ENCODE results near the gene TRIM26.
"Not testable (repeated sequence)": the region's sequence is repeated elsewhere in the genome, so short reads cannot be mapped to it uniquely, and the experiment has no call there.

The TRIM26 gene

DNA sequence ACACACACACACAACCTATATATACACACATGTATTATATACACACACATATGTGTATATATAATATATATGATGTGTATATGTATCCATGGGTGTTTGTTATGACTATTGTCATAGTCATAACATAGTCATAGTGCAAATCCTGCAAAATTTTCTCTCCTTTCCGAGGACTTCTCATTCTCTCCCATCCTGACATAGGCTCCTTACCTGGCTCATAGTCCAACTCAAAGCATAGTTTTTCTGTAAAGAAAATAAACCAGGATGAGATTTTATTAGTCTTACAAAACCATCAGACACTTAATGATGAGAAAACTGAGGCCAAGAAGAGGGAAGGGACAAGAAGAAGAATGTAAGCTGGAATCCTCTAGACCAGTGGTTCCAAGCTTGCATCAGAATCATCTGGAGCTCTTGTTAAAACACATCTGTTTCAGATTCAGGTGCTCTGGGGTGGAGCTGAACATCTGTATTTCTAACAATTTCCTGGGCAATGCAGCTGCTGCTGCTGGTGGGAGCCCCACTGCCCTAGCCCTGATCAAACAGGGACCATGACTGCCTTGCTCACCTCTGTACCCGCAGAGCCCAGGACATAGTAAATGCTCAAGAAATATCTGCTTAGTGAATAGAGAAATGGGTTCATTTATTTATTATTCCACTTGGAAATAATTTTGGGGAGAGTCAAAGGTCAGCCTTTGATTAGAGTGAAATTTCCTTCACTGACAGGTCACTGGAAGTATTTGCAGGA is 57.5 kb downstream of the TRIM26 start:
- in situ Hi-C loops (cut with MboI; ENCODE audit: low sequenced_read_pairs): no loop called here

GRCh38 chr6:30154709-30155519 is 58.3 kb downstream of the TRIM26 start:
- in situ Hi-C loops (cut with MboI; ENCODE audit: low sequenced_read_pairs): no loop called here

- in situ Hi-C loops (cut with MboI; ENCODE audit: low sequenced_read_pairs): no loop called here
These were observed 59.1 kb downstream of the TRIM26 start for GRCh38 chr6:30154061-30154460.

DNA sequence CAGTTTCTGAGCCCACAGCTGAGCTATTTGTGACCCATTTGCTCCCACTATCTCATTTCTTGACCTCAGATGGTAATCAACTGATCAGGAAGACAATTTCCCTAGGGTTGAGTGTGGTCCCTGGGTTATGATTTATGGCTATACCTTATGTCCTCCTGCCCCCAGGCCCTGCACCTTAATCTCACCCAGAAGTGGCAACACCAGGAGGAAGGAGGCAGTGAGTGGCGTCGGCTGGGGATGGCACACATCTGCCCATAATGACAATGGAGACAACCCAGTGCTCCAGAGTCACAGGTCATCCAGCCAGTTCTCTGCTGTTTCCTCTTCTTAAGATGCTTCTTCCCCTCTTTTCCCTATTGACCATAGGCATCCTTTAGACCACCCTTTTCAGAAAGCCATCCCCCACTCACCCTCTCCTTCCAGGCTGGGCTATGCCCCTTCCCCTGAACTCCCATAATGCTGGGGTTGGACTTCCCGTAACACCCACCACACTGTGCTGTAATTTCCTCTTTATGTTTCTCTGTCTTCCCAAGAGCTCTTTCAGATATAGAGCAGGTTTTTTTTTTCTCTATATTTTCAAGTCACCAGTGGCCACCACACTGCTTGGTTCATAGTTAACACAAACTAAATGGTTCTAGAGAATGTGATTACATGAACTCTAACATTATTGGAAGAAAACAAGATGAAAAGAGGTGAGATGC is 60.1 kb downstream of the TRIM26 start:
- in situ Hi-C loops (cut with MboI; ENCODE audit: low sequenced_read_pairs): no loop called here

DNA sequence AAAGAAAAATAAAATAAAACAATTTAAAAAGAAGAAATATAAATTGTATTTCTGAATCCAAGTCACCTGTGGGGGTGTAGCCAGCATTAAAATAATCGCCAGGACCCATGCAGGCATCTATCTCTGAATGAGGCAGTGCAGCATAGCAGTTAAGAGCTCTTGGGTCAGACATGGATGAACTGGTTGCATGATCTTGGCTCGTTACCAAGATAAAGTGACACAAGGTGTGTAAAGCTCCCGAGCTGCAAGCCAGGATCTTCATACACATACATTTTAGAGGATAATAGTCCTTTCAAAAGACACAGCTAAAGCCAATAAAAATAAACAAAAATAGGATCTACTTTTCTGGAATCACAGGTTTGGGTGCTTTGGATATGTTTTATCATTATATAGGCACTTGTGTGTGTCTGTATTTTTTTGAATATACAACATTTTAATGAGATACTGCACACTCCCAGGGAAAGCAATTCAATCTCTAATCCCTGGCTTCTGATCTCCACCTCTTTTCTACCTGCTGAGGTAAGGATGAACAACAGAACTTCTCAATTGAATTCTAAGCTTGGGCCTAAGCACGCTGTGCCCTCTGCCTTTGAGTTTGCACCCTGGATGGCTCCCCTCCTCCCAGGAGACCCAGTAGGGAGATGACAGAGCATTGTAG is 61.1 kb downstream of the TRIM26 start:
- in situ Hi-C loops (cut with MboI; ENCODE audit: low sequenced_read_pairs): no loop called here

DNA sequence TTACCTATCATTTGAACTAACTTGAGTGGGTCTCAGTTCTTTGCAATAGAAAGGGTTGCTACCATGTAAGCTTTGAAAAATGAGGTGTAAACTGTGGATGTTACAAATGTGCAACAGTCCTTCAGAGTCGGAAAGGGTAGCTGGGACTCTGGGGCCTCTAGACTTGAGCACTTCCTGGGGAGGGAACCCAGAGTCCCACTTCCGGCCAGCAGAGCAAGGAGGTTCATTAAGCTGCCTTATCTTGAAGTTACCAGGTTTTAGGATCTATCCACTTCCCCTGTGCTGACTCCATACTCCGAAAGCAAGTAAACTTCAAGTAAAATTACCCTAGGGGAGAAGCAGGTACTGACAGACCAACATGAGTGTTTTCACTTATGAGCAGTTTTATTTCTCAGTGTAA is 61.6 kb downstream of the TRIM26 start:
- in situ Hi-C loops (cut with MboI; ENCODE audit: low sequenced_read_pairs): no loop called here

DNA sequence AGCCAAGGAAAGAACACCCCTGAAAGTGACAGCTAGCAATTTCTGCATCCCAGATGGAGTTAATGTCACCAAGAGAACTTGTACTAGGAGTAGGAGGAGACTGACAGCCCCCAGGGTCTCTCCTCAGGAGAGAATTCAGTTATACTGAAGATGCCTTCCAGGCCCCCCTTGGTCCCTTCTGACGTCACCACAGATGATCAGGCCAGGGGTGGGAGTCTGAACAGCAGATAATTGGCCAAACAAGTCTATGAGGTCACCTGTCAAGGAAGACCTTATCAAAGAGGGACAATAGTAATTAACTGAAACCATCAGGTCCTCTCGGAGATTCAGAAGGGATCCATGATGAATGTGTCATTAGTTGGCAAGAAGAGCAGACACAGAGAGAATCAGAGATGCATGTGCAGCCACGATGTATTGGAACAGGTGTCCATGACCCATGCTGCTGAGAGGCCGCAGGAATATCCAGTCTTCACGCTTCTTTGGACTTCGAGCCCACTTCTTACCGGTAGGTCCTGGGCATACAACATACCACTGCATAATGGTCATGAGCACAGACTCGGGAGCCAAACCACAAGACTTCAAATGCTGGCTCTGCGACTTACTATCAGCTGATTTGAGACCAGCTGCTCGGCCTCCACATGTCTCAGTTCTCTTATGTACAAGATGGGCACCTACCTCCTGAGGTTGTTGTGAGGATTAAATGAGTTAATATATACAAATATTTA is 62.4 kb downstream of the TRIM26 start:
- in situ Hi-C loops (cut with MboI; ENCODE audit: low sequenced_read_pairs): no loop called here

GRCh38 chr6:30149858-30150550 is 63.2 kb downstream of the TRIM26 start:
- in situ Hi-C loops (cut with MboI; ENCODE audit: low sequenced_read_pairs): no loop called here

DNA sequence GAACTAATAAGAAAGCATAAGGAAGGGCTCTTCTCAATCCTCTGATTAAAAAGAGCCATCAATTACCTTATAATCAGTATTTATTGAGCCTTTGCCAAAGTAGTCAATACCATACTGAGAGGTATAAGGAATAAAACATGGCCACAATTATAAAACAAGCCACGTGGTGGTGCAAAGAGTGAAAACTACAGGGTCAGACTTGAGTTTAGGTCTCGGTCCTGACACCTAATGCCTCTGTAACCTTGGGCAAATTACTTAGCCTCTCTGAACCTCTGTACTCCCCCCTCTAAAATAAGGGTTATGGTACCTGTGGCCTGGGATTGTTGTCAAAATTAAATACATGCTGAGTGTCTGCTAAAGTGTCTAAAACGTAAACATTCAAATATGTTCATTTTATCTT is 64.0 kb downstream of the TRIM26 start:
- in situ Hi-C loops (cut with MboI; ENCODE audit: low sequenced_read_pairs): no loop called here

GRCh38 chr6:30147096-30147495 is 66.1 kb downstream of the TRIM26 start:
- in situ Hi-C loops (cut with MboI; ENCODE audit: low sequenced_read_pairs): no loop called here

- in situ Hi-C loops (cut with MboI; ENCODE audit: low sequenced_read_pairs): no loop called here
These were observed 67.4 kb downstream of the TRIM26 start for GRCh38 chr6:30145818-30146217.

DNA sequence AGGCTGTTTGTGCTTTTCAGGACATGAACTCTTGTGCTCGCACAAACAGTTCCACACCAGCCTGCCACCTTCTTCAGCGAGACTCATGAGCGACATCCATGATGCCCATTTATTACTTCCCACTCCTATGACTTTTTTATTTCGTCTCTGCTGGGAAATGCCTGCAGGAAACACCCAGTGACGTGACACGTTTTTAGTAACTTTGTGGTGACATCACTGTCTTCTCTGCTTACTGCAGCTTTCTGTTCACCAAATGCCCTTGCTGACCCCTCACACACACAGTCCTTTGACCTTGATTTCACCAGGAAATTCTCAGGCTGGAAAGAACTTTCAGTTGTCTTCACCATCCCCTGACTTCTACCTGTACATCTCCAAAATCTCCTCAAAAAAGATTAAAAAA is 68.4 kb downstream of the TRIM26 start:
- in situ Hi-C loops (cut with MboI; ENCODE audit: low sequenced_read_pairs): no loop called here

DNA sequence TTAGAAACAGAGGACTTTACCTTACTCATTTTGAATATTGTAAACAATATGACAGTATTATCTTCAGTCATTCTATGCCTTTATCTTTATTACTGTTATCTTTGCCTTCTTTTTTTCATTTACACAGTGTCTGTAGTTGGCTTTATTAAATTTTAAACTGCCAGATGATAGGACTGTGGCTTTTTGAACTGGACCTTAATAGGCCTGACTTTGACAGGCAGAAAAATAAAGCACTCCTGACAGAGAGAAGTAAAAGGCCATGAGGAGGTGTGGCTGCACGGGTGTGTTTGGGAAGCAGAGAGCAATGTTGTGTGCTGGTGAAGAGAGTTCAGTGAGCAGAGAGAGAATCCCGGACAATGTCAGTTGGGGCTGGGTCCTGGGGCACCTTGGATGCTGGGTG is 69.4 kb downstream of the TRIM26 start:
- in situ Hi-C loops (cut with MboI; ENCODE audit: low sequenced_read_pairs): no loop called here

DNA sequence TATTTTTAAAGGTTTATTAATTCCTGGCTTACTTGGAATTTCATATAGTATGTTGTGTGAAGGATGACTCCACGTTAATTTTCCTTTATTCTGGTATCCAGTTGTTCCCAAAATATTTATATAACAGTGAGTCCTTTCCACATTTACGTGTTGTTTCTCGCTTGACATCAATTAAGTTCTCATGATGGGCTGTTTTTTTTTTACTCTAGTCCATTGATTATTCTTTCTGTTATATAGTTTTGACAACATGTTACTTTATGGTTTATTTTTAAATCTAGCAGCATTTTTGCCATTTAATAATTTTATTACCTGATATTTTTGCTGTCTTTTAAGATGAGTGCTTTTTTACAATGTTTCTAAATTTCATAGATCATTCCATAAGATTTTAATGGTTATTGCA is 70.5 kb downstream of the TRIM26 start:
- in situ Hi-C loops (cut with MboI; ENCODE audit: low sequenced_read_pairs): no loop called here

- in situ Hi-C loops (cut with MboI; ENCODE audit: low sequenced_read_pairs): not testable (repeated sequence)
These were observed 73.0 kb downstream of the TRIM26 start for GRCh38 chr6:30140240-30140639.

DNA sequence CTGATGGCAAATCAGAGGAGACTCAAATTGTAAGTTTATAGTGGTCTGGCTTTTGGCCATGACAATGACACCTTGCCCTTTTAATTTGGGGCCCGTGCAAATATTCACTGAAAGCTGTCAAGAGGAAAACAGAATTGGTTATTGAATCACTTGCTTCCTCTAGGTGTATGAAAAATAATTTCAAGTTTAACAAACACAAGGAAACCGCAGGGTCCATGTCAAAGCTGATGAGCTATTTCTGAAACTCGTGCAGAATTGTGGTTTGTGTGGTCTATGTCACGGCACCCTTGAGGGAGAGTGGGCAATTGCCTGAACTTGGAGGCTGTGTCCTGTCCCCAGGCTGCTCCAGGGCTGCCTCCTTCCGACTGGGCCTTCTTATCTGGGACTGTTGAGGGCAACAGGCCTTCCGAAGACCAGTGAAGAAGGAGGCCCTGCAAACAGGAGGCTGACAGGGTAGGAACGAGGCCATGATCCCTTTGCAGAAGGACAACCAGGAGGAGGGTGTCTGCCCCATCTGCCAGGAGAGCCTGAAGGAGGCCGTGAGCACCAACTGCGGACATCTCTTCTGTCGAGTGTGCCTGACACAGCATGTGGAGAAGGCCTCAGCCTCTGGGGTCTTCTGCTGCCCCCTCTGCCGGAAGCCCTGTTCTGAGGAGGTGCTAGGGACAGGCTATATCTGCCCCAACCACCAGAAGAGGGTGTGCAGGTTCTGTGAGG is 76.5 kb downstream of the TRIM26 start:
- in situ Hi-C loops (cut with MboI; ENCODE audit: low sequenced_read_pairs): no loop called here

GRCh38 chr6:30135757-30136156 is 77.4 kb downstream of the TRIM26 start, which contains the start of gene TRIM40:
Gene TRIM40, plus strand, starts transcription at chr6:30136140. Its CDS starts 897 bp downstream, at chr6:30137037.
- in situ Hi-C loops (cut with MboI; ENCODE audit: low sequenced_read_pairs): no loop called here

DNA sequence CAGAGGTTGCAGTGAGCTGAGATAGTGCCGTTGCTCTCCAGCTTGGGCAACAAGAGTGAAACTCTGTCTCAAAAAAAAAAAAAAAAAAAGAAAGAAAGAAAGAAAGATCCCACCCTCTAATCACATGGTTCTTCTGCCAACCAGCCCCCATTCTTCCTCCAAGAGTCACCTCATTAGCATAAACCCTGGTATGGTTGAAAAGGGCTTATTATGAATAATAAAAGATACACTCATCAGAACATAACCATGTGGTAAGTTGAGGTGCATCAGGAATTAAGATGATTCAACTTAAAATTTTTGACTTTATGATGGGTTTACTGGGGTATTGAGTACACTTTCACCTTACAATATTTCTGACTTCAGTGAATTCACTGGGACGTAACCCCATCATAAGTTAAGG is 78.1 kb downstream of the TRIM26 start:
- in situ Hi-C loops (cut with MboI; ENCODE audit: low sequenced_read_pairs): no loop called here

Measured in HL-60/S4 treated with retinoic acid at 250 ng/mL for 4 days and 3 days (cell line).